ENCODE data around the gene LDLRAD3.

GRCh38 chr11:36193290-36193619 lies 249.4 kb downstream of the LDLRAD3 start:
- no peak for TF ChIP-seq CTCF (IDR thresholded peaks at IDR 0.05)
- no peak for TF ChIP-seq POLR2A (IDR thresholded peaks at IDR 0.05)
